GM12892 (cell line): ENCODE measurements around the gene MAPK14.

Experiments used
- POLR2A ChIP-seq: IDR thresholded peaks from 2 replicates; pipeline ENCODE4 v1.6.1; 2011; ENCODE audit warnings: low read depth, low read length, control low read depth
- POLR2AphosphoS5 ChIP-seq: IDR thresholded peaks from 2 replicates; pipeline ENCODE4 v1.6.1; 2011; ENCODE audit warnings: low read depth, low read length, control low read depth
- TAF1 ChIP-seq: IDR thresholded peaks from 2 replicates; pipeline ENCODE4 v1.6.1; 2011; ENCODE audit warnings: low read depth, mild to moderate bottlenecking, control low read depth, low read length, borderline replicate concordance

- TF ChIP-seq POLR2A (no peak), POLR2AphosphoS5 (no peak), TAF1 (no peak)
These were observed 95.1 kb downstream of the MAPK14 start for GRCh38 chr6:36122495-36123269.
